Gastrocnemius medialis (tissue), 4 donors: Measurements from ENCODE around the gene CPNE2. TPM values are rescaled to one million over a fixed set of nuclear protein-coding genes. Genes with fewer than 3 reads are reported as not detected.

Experiments
- ATAC-seq, 2 donors: fragments of 150-250 bp; one replicate each; pipeline ENCODE4 v1.9.1; 2016
- DNase-seq, 2 donors: peaks; one replicate each; pipeline ENCODE4 v3.0.0-alpha.2; 2019
- H3K27ac ChIP-seq, 4 donors: fragments of 200-600 bp; sonication (generic); 1 replicate in 1 of 4; 2 replicates in 3 of 4; pipeline ENCODE4 v1.5.1; 2016 to 2018; ENCODE audit warnings: mild to moderate bottlenecking in 2 of 4, moderate library complexity in 1 of 4
- H3K27me3 ChIP-seq, 3 donors: fragments of 200-600 bp; sonication (generic) in 2 of 3; 1 replicate in 1 of 3; 2 replicates in 2 of 3; pipeline versions ENCODE4 v1.5.1 to v1.6.0; 2016 to 2019; ENCODE audit warnings: mild to moderate bottlenecking in 1 of 3, moderate library complexity in 1 of 3
- H3K36me3 ChIP-seq, 2 donors: fragments of 200-600 bp; sonication (generic) in 1 of 2; one replicate each; pipeline ENCODE4 v1.5.1; 2017 to 2018
- H3K4me1 ChIP-seq, 2 donors: fragments of 200-600 bp; sonication (generic) in 1 of 2; one replicate each; pipeline ENCODE4 v1.5.1; 2016 to 2017; ENCODE audit warnings: mild to moderate bottlenecking in 2 of 2
- H3K4me3 ChIP-seq, 4 donors: fragments of 200-600 bp; sonication (generic) in 3 of 4; 1 replicate in 1 of 4; 2 replicates in 3 of 4; pipeline ENCODE4 v1.5.1; 2016 to 2019; ENCODE audit warnings: mild to moderate bottlenecking in 2 of 4
- H3K9me3 ChIP-seq, 3 donors: fragments of 200-600 bp; sonication (generic) in 2 of 3; 1 replicate in 1 of 3; 2 replicates in 2 of 3; pipeline ENCODE4 v1.5.1; 2016 to 2019
- CTCF ChIP-seq, 5 experiments: fragments of 450-650 bp in 3 of 5; fragments of 200-600 bp in 2 of 5; sonication (generic) in 2 of 5; IDR thresholded peaks in 4 of 5; conservative IDR thresholded peaks in 1 of 5; 1 replicate in 4 of 5; 2 replicates in 1 of 5; pipeline ENCODE4 v1.5.1; 2016 to 2019; ENCODE audit warnings: antibody characterized with exemption in 5 of 5, mild to moderate bottlenecking in 3 of 5, moderate library complexity in 3 of 5
- POLR2A ChIP-seq, 2 donors: fragments of 450-650 bp; IDR thresholded peaks; one replicate each; pipeline ENCODE4 v1.6.1; 2017; ENCODE audit warnings: antibody characterized with exemption in 2 of 2, mild to moderate bottlenecking in 2 of 2, moderate library complexity in 2 of 2
- in situ Hi-C, 4 donors: fragments of 200-750 bp; cut with MboI; loops; one replicate each; pipeline versions ENCODE4 v1.15.0 to v1.8.0; 2017; ENCODE audit warnings: low sequenced_read_pairs in 4 of 4
- intact Hi-C: fragments of 100-400 bp; cut with DNase I; formaldehyde crosslinking; loops from one replicate; pipeline ENCODE4 v1.15.1; 2023; ENCODE audit warnings: low total_unique reads
- total RNA-seq, 4 donors: library from RNA; depleted of rRNA; stranded (reverse); fragments of >200 nt; gene quantifications; one replicate each; pipeline versions ENCODE4 v1.1.0 to v1.2.3, GENCODE V29; 2016

Gene CPNE2
- total RNA-seq, 4 donors from 2014 or later: 11.7 to 20.0 (median 17.2) TPM

GRCh38 chr16:57147381-57148221 lies 55.2 kb downstream of the CPNE2 start:
- Histone ChIP-seq H3K9me3 (no peaks in the 10 kb centered on the region), H3K4me1 (peaks cover 15 to 31% of the 10 kb centered on the region in 2 donors), H3K27me3 (no peaks in the 10 kb centered on the region), H3K36me3 (peaks cover 0 to 7% of the 10 kb centered on the region in 2 donors), H3K4me3 (no peak overlapping the region), H3K27ac (peak overlapping the region in 3 of 4 donors; percentile 23 to 33 (median 33))
- intact Hi-C loops (no loop called here), in situ Hi-C loops (no loop called here)
- DNase-seq (no peak), ATAC-seq (no peak)
- TF ChIP-seq CTCF (IDR thresholded peaks at IDR 0.05 in 4 of 5, conservative IDR thresholded peaks at IDR 0.05 in 1 of 5) (no peak), POLR2A (IDR thresholded peaks at IDR 0.05) (no peak)

GRCh38 chr16:57148481-57148880 lies 56.1 kb downstream of the CPNE2 start:
- ATAC-seq: no peak
- intact Hi-C loops: no loop called here

GRCh38 chr16:57149391-57149790 lies 57.0 kb downstream of the CPNE2 start:
- intact Hi-C loops (no loop called here), in situ Hi-C loops (no loop called here)
- H3K36me3 ChIP-seq: peaks cover 0 to 25% of the 10 kb centered on the region in 2 donors
- no peaks in the 10 kb centered on the region for H3K9me3 ChIP-seq
- H3K27ac ChIP-seq: peak overlapping the region in 1 of 4 donors; percentile 19
- TF ChIP-seq POLR2A (IDR thresholded peaks at IDR 0.05) (no peak), CTCF (IDR thresholded peaks at IDR 0.05 in 4 of 5, conservative IDR thresholded peaks at IDR 0.05 in 1 of 5) (no peak)
- H3K4me3 ChIP-seq: no peak overlapping the region
- DNase-seq (no peak), ATAC-seq (no peak)
- H3K4me1 ChIP-seq: peaks cover 15 to 24% of the 10 kb centered on the region in 2 donors
- no peaks in the 10 kb centered on the region for H3K27me3 ChIP-seq

More at GRCh38 chr16:57148481-57148880, 56.1 kb downstream of the CPNE2 start:
- Histone ChIP-seq H3K4me3 (no peak overlapping the region), H3K27me3 (no peaks in the 10 kb centered on the region), H3K27ac (peak overlapping the region in 3 of 4 donors; percentile 2 to 23 (median 19)), H3K36me3 (peaks cover 0 to 16% of the 10 kb centered on the region in 2 donors), H3K9me3 (no peaks in the 10 kb centered on the region), H3K4me1 (peaks cover 15 to 27% of the 10 kb centered on the region in 2 donors)
- in situ Hi-C loops: no loop called here
- TF ChIP-seq POLR2A (IDR thresholded peaks at IDR 0.05) (no peak), CTCF (IDR thresholded peaks at IDR 0.05 in 4 of 5, conservative IDR thresholded peaks at IDR 0.05 in 1 of 5) (no peak)
- no peak for DNase-seq

- ATAC-seq (no peak), DNase-seq (no peak)
- Histone ChIP-seq H3K9me3 (no peaks in the 10 kb centered on the region), H3K4me3 (no peak overlapping the region), H3K27me3 (no peaks in the 10 kb centered on the region), H3K27ac (no peak overlapping the region), H3K36me3 (peaks cover 0 to 29% of the 10 kb centered on the region in 2 donors), H3K4me1 (peaks cover 15 to 24% of the 10 kb centered on the region in 2 donors)
- TF ChIP-seq CTCF (IDR thresholded peaks at IDR 0.05 in 4 of 5, conservative IDR thresholded peaks at IDR 0.05 in 1 of 5) (no peak), POLR2A (IDR thresholded peaks at IDR 0.05) (no peak)
- intact Hi-C loops (no loop called here), in situ Hi-C loops (no loop called here)
These were observed 58.4 kb downstream of the CPNE2 start for GRCh38 chr16:57150682-57151330.
